ENCODE data around the gene C19orf85.

Gene C19orf85

DNA sequence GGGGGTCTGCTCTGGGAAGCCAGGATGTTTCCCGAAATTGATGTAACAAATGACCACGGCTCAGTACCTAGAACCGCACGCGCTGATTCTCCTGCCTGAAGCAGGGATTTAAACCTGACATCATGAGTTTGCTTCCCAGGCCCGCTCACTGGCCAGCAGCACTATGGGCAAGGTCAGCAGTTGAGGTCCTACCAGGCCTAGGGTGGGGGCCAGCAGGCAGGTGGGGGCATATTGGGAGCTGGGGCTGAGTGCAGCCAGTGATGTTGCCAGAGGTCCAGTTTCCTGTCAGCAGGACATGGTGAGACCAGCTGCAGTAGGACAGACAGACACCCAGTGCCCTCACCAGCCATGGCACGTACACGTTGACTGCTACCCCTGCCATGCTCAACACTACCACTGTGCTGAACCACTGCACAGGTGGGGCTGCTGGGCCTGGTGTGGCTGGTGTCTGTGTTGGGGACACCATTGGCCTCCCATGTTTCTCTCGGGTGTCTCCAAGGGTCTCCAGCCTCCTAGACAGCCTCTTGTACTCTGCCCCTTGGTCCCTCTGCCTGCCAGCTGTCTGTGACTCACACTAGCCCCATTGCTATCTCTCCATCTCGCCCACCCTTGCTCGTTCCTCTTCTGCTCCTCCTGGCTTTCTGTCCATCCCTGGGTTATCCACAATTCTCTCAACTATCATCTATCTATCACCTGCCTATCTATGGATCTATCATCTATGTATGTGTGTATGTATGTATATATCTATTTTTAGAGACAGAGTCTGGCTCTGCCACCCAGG is 1.1 kb upstream of the C19orf85 start:
- TF ChIP-seq CEBPB (IDR thresholded peaks at IDR 0.05) (no peak), REST (IDR thresholded peaks at IDR 0.05; ENCODE audit: low read depth) (no peak), TEAD4 (IDR thresholded peaks at IDR 0.05) (no peak), NFIC (IDR thresholded peaks at IDR 0.05) (no peak), RAD21 (IDR thresholded peaks at IDR 0.05; ENCODE audit: low read depth) (no peak), CREB1 (IDR thresholded peaks at IDR 0.05; ENCODE audit: low read depth) (no peak), EP300 (IDR thresholded peaks at IDR 0.05; ENCODE audit: borderline replicate concordance) (no peak), TCF12 (IDR thresholded peaks at IDR 0.05; ENCODE audit: low read depth) (no peak), FOXM1 (IDR thresholded peaks at IDR 0.05; ENCODE audit: borderline replicate concordance, low read depth) (no peak), TAF1 (IDR thresholded peaks at IDR 0.05; ENCODE audit: low read depth) (no peak), EGR1 (IDR thresholded peaks at IDR 0.05) (no peak), ZBTB7A (IDR thresholded peaks at IDR 0.05; ENCODE audit: low read depth) (no peak; the same call in 1 of the 2 replicates), YY1 (IDR thresholded peaks at IDR 0.05; ENCODE audit: low read depth) (no peak), MAX (IDR thresholded peaks at IDR 0.05) (no peak)
- TF ChIP-seq, protein P1, sequence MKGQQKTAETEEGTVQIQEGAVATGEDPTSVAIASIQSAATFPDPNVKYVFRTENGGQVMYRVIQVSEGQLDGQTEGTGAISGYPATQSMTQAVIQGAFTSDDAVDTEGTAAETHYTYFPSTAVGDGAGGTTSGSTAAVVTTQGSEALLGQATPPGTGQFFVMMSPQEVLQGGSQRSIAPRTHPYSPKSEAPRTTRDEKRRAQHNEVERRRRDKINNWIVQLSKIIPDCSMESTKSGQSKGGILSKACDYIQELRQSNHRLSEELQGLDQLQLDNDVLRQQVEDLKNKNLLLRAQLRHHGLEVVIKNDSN (IDR thresholded peaks at IDR 0.05): no peak

DNA sequence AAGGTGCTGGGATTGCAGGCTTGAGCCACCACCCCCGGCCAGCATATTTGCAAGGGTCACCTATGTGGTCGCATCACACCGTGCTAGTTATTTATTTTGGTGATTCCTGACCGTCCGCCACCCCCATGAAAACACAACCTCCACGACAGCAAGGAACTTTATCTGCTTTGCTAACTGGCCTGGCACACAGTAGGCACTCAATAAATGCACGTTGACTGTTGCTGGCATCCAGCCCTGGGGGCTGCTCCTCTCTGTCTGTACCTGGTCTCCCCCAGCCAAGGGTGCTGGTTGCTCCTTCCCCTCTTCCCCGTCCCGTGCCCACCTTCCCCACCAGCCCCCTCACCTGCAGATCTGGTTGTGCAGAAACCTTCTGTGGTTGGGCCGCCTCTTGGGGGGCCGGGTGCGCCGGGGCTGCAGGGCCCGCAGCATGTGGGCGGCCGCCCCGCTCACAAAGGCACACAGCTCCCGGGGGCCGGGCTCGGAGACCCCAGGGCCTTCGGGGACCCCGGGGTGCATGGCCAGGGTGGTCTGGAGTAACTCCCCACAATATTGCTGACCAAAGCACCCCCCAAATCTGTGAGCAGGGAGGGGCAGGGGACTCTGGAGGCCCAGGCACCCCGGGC is 401 bp downstream of the C19orf85 start:
- TF ChIP-seq TAF1 (IDR thresholded peaks at IDR 0.05; ENCODE audit: low read depth): no peak

DNA sequence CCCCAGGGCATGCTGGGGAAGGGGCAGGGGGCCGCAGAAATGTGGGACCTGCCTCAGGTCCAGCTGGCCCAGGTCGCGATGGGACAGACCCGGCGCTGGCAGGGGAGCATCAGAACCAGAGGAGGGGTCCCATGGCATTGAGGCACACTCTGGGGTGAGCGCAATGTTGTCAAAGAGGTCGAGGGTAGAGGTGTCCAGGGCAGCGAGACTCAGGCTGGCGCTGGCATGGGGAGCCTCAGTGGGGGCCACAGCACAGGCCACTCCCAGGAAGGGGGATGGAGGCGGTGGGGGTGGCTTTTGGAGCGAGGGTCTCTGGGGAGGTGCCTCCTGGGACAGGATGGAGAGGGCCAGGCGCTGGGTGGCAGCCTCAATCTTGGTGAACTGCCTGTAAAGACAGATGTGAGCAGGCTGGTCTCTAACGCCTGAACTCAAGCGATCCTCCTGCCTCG is 944 bp downstream of the C19orf85 start:
- no peak for TF ChIP-seq RAD21 (IDR thresholded peaks at IDR 0.05; ENCODE audit: low read depth)
- TF ChIP-seq, protein P1 (IDR thresholded peaks at IDR 0.05): no peak
- no peak for TF ChIP-seq YY1 (IDR thresholded peaks at IDR 0.05; ENCODE audit: low read depth)
- no peak for TF ChIP-seq CEBPB (IDR thresholded peaks at IDR 0.05)
- no peak for TF ChIP-seq MAX (IDR thresholded peaks at IDR 0.05)
- TF ChIP-seq TEAD4 (IDR thresholded peaks at IDR 0.05): no peak
- TF ChIP-seq TAF1 (IDR thresholded peaks at IDR 0.05; ENCODE audit: low read depth): no peak
- no peak for TF ChIP-seq CREB1 (IDR thresholded peaks at IDR 0.05; ENCODE audit: low read depth)
- TF ChIP-seq FOXM1 (IDR thresholded peaks at IDR 0.05; ENCODE audit: borderline replicate concordance, low read depth): no peak
- TF ChIP-seq REST (IDR thresholded peaks at IDR 0.05; ENCODE audit: low read depth): no peak
- no peak for TF ChIP-seq EP300 (IDR thresholded peaks at IDR 0.05; ENCODE audit: borderline replicate concordance)
- no peak for TF ChIP-seq TCF12 (IDR thresholded peaks at IDR 0.05; ENCODE audit: low read depth)
- no peak for TF ChIP-seq EGR1 (IDR thresholded peaks at IDR 0.05)
- TF ChIP-seq NFIC (IDR thresholded peaks at IDR 0.05): no peak
- TF ChIP-seq ZBTB7A (IDR thresholded peaks at IDR 0.05; ENCODE audit: low read depth): no peak

GRCh38 chr19:55462722-55463121 is 1.8 kb downstream of the C19orf85 start:
- TF ChIP-seq EGR1 (IDR thresholded peaks at IDR 0.05) (no peak), YY1 (IDR thresholded peaks at IDR 0.05; ENCODE audit: low read depth) (no peak), EP300 (IDR thresholded peaks at IDR 0.05; ENCODE audit: borderline replicate concordance) (no peak), ZBTB7A (IDR thresholded peaks at IDR 0.05; ENCODE audit: low read depth) (no peak), FOXM1 (IDR thresholded peaks at IDR 0.05; ENCODE audit: borderline replicate concordance, low read depth) (no peak), REST (IDR thresholded peaks at IDR 0.05; ENCODE audit: low read depth) (no peak)
- TF ChIP-seq, protein P1 (IDR thresholded peaks at IDR 0.05): no peak
